HT-29 (cell line): ENCODE results near the gene SERINC3. TPM values are rescaled to one million over a fixed set of nuclear protein-coding genes. Genes with fewer than 3 reads are reported as not detected.
A peak's percentile ranks its signal among the peaks of the same experiment; 100 is the strongest.
"Not testable (repeated sequence)": the region's sequence is repeated elsewhere in the genome, so short reads cannot be mapped to it uniquely, and the experiment has no call there.

Experiments
- DNase-seq: peaks from one replicate; pipeline ENCODE4 v3.0.0-alpha.2; 2015; ENCODE audit warnings: low spot score
- total RNA-seq: library from RNA; depleted of rRNA; stranded (reverse); fragments of >200 nt; shearing (Covaris generic); gene quantifications from 2 replicates; pipeline ENCODE4 v1.2.3, GENCODE V29; 2014; rRNA removed

SERINC3 gene
- 61.4 and 74.3 TPM in 2 replicates for total RNA-seq

- DNase-seq: peak; percentile 99
Measured at GRCh38 chr20:44521484-44522481, at the start of gene SERINC3. TSS of gene SERINC3 (minus strand) at chr20:44522070. CDS start at chr20:44521951, 119 bp downstream.

- no peak for DNase-seq
Measured at GRCh38 chr20:44571362-44571988, 49.6 kb upstream of the SERINC3 start.

- no peak for DNase-seq
Measured at GRCh38 chr20:44570367-44570766, 48.5 kb upstream of the SERINC3 start.

- no peak for DNase-seq
Measured at GRCh38 chr20:44566811-44567210, 44.9 kb upstream of the SERINC3 start.

DNA sequence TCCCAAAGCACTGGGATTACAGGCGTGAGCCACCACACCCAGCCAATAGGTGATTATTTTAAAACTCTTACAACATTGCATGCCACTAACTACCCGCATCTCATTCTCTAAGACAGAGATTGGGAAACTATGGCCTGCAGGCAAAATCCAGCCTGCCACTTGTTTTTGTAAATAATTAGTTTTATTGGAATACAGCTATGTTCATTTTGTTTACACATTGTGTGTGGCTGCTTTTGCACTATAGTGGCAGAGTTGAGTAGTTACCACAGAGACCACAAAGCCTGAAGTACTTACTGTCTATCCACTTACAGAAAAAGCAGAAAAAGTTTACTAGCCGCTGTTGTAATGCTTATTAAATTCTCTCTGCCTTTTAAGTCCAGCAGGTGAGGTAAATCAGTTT, 44.1 kb upstream of the SERINC3 start:
- no peak for DNase-seq

DNA sequence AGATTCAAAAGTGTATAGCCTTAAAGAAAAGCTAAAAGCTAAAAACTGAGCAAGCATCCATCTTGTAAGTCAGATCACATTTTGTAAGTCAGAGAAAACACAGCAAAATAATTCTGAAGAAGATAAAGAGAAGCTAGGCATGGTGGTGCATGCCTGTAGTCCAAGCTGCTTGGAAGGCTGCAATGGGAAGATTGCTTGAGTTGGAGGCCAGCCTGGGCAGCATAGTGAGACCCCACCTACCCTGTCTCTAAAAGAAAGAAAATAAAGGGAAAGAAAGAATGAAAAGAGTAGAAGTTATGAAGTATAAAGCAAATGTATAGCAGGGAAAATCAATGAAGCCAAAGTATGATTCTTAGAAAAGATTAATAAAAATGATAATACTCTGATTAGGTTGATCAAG, 40.0 kb upstream of the SERINC3 start:
- DNase-seq: no peak

- not testable (repeated sequence) for DNase-seq
Measured at GRCh38 chr20:44560818-44561217, 38.9 kb upstream of the SERINC3 start.

DNA sequence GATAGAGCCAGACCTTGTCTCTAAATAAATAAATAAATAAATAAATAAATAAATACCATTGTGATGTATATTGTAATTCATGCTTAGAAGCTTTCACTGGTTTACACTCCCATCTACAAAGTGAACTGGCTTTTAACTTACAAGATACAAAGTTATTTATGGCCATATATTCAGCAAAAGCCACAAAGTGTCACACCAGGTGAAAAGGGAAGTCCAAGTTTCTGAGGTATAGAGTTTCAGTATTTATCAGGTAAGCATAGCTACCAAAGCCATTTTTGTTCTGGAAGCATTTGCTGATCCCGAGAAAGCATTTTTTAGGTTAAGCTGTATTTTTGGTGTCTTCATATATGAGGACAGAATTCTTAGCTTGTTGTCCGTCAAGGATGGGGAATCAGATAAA, 38.4 kb upstream of the SERINC3 start:
- DNase-seq: no peak

- DNase-seq: no peak
Measured at GRCh38 chr20:44559302-44559701, 37.4 kb upstream of the SERINC3 start.

DNA sequence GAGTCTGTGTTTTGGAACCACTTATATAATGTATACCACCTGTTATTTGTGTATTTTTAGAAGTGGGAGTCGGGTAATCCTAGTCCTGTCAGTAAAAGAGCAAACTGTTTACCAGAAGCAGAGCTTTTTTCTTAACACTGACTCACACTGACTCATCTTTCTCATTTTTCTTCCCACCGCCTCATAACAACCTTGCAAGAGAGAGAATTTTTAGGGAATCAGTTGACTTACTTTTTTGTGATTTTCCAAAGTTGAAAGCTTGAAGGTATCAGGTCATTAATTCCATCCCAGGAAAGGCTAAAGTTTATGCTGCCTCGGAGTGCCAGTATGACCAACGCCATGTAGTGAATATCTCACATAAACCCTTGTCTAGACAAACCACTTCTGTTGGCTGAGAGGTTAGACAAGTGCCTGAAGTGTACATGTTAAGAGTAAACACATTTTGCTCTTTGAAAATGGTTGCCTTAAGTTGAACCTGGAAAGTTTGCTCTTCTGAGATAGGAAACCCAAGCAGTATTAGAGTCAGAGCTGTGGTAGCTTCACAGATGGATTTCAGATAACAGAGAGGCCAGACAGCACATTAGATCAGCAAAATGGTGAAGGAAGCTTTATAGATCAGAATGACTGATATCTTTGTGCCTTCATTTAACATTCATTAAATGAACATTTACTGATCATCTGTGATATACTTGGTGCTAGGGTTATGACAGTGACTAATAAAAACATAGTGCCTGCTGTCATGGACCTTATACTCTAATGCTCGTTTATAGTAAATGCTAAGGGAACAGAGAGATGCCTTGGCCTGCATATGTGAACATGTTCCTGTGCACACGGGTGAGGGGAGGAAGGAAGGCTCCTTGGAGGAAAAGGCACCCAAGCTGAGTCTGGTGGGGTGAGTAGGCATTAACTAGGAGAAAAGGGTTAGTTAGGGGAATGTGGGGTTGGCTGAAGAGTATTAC, 31.4 kb upstream of the SERINC3 start:
- DNase-seq: no peak

- DNase-seq: no peak
Measured at GRCh38 chr20:44552568-44552949, 30.7 kb upstream of the SERINC3 start.

GRCh38 chr20:44552050-44552449, 30.2 kb upstream of the SERINC3 start:
- DNase-seq: no peak

DNA sequence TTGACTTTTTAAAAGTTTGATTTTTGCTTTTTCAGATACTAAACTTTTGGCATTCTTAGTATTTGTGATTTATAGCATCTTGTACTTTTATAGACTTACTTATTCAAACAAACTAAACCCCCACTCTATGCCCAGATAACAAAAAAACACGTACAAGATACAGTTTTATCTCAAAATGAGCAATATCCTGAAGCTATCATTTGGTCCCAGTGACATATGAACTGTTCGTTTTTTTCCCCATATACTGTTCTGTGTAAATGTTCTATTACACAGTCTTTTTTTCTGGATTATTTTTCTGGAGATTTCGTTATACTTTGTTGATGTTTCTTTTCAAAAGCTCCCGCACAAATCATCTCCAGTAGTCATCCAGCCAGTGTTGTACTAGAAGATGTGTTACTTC, 27.3 kb upstream of the SERINC3 start:
- DNase-seq: no peak

DNA sequence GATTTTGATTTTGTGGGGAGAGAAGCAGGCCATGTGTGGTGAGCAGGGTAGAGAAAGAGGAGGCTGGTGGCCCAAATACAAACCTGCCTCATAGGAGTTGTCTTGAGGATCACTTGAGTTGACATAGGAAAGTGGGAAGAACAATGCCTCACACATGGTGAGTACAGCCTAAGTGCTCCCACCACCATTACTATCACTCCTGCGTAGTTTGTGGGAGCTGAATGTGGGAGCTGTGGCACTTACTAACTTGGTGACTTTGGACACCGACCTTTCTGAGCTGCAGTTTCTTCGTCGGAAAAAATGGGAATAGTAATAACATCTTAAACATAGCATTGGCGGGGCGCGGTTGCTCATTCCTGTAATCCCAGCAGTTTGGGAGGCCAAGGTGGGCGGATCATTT, 25.5 kb upstream of the SERINC3 start:
- no peak for DNase-seq

DNA sequence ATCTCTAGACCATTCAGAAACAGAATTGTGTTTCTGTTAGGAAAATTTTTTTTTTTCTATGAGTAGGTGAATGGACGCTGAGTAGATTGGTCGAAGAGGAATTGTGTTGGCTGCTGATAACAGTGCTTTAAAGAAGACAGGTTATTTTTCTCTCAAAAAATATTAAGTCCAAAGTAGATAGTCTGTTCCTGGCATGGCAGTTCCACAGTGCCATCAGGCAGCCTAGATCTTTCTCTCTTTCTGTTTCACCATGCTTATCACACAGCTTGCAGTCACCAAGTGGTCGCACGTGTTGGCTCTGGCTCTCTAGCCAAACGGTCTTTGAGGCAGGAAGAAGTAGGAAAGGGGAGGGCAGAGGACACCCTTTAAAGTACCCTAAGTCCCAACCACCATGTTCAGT, 22.4 kb upstream of the SERINC3 start:
- DNase-seq: no peak

GRCh38 chr20:44543358-44543757, 21.5 kb upstream of the SERINC3 start:
- DNase-seq: no peak

DNA sequence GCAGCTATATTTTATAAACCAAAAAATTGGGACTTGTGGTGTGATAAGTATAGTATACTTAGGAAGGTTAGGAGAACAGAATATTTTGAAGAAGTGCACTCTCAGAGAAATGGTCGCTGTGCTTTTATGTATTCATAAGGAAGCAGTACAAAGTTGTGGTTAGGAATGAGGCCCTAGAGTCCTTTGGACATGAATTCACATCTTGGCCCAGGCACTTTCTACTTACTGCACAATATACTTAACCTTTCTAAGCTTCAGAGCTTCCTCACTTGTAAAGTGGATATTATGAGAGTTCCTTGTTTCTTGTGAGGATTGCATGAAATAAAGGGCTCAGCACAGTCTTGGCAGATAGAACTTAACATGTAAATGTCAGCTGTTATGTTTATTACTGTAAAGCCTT, 21.0 kb upstream of the SERINC3 start:
- no peak for DNase-seq

DNA sequence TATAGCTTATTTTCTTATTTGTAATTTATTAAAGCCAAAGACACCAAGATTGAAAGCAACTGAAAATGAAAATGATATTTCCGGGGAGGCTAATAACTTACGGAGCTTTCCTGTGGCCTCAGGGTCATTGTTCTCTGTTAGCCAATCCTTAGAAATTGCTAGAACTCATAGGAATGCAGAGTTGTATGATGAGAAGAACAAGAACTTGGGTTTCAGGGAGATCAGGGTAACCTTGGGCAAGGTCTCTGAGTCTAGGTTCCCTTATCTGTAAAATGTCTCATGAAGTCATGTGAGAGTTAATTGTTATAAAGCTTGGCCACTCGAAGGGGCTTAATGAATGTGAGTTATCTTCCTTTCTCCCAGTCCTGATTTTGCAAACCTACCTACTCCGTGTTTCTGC, 20.1 kb upstream of the SERINC3 start:
- DNase-seq: no peak

GRCh38 chr20:44540834-44541233, 19.0 kb upstream of the SERINC3 start:
- DNase-seq: no peak

- no peak for DNase-seq
Measured at GRCh38 chr20:44537993-44538392, 16.1 kb upstream of the SERINC3 start.

GRCh38 chr20:44536175-44536574, 14.3 kb upstream of the SERINC3 start:
- no peak for DNase-seq

DNA sequence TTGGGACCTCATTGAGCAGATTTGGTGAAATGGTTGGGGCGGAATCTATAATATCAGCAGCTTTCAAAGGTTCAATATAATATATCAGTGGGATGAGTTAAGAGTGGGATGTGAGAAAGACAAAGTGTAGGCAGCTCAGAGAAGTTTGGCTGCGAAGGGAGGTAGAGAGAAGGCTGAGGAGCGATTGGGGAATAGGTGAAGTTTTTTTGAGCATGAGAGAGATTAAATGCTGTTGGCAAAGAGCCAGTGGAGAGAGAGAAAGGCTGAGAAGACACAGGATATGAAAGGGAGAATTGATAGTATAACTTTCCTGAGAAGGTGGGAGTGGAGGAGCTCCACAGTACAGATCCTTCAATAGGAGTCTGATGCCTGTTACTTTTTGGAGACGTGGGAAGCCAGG, 12.1 kb upstream of the SERINC3 start:
- no peak for DNase-seq
